K562 (cell line): ENCODE measurements around the gene CCDC144A. TPM values are rescaled to one million over a fixed set of nuclear protein-coding genes. Genes with fewer than 3 reads are reported as not detected.

Experiments
- FOSL1 ChIP-seq: fragments of 200-800 bp; sonication (Bioruptor generic); conservative IDR thresholded peaks from 2 replicates; pipeline ENCODE4 v1.6.1; 2016; ENCODE audit warnings: missing genetic modification characterization, missing compliant biosample characterization
- HEY1 ChIP-seq: fragments of 250-450 bp; sonication (Bioruptor Pico); IDR thresholded peaks from 2 replicates; pipeline ENCODE4 v1.5.0; 2020; ENCODE audit warnings: mild to moderate bottlenecking, moderate library complexity, borderline replicate concordance
- MCM5 ChIP-seq: fragments of 450-650 bp; IDR thresholded peaks from 2 replicates; pipeline ENCODE4 v1.6.1; 2016; ENCODE audit warnings: low read depth
- MGA ChIP-seq: fragments of 450-650 bp; IDR thresholded peaks from 2 replicates; pipeline ENCODE4 v1.6.1; 2016; ENCODE audit warnings: mild to moderate bottlenecking, moderate library complexity
- POLR2B ChIP-seq: fragments of 450-650 bp; IDR thresholded peaks from 2 replicates; pipeline ENCODE4 v1.6.1; 2018; ENCODE audit warnings: low read depth; ENCODE audit not compliant: partially characterized antibody
- TCF3 ChIP-seq: sonication (generic); formaldehyde crosslinking; IDR thresholded peaks from 2 replicates; pipeline ENCODE4 v1.4.0; 2020; ENCODE audit warnings: mild to moderate bottlenecking, missing genetic modification reagents
- ZC3H11A ChIP-seq: IDR thresholded peaks from 2 replicates; pipeline ENCODE4 v1.6.1; 2012; ENCODE audit warnings: low read depth, low read length, improper control_type of control experiment
- ZNF224 ChIP-seq: sonication (generic); formaldehyde crosslinking; IDR thresholded peaks from 2 replicates; pipeline ENCODE4 v1.8.0; 2022; ENCODE audit warnings: mild to moderate bottlenecking, missing genetic modification reagents
- polyA plus RNA-seq, 8 experiments: library from polyadenylated mRNA; depleted of rRNA in 4 of 8; stranded (reverse) in 5 of 8; unstranded in 3 of 8; fragments of >200 nt; fragmentation: Nextera tagmentation in 2 of 8; fragmentation: Illumina TruSeq in 1 of 8; extraction: Ambion mirVana in 2 of 8; extraction: Trizol in 1 of 8; gene quantifications; 2 replicates each; pipeline versions ENCODE4 v1.2.1 to v1.2.3, GENCODE V29; 2011 to 2014; ENCODE audit warnings: inconsistent platforms in 1 of 8, missing spikeins in 1 of 8
- total RNA-seq, 7 experiments: library from RNA; depleted of rRNA in 6 of 7; stranded (reverse); fragments of >200 nt in 6 of 7; fragmentation: Illumina TruSeq in 2 of 7; extraction: Trizol in 2 of 7; gene quantifications; 2 replicates each; pipeline versions ENCODE4 v1.2.1 to v1.2.3, GENCODE V29; 2011 to 2021; ENCODE audit warnings: low replicate concordance in 1 of 7
- TF ChIP-seq, protein P1 (sequence below): fragments of 200-800 bp; sonication (Bioruptor generic); IDR thresholded peaks from 2 replicates; pipeline ENCODE4 v1.6.1; 2017; ENCODE audit warnings: missing genetic modification characterization, missing compliant biosample characterization
- TF ChIP-seq, protein P2 (sequence below): fragments of 450-650 bp; IDR thresholded peaks from 2 replicates; pipeline ENCODE4 v1.6.1; 2016; ENCODE audit warnings: low read depth, mild to moderate bottlenecking, moderate library complexity
- TF ChIP-seq, protein P3 (sequence below), 2 experiments: fragments of 450-650 bp in 1 of 2; sonication (generic) in 1 of 2; formaldehyde crosslinking; conservative IDR thresholded peaks; 2 replicates each; pipeline versions ENCODE4 v1.4.0 to v1.8.1; 2020 to 2022; ENCODE audit warnings: mild to moderate bottlenecking in 1 of 2, missing genetic modification reagents in 1 of 2

CCDC144A gene
- total and polyA plus RNA-seq, 9 of the 15 experiments (the other 6 are each of a cell fraction or from before 2014, with no cell fraction given), result 0.03 to 0.76 (median 0.36) TPM

DNA sequence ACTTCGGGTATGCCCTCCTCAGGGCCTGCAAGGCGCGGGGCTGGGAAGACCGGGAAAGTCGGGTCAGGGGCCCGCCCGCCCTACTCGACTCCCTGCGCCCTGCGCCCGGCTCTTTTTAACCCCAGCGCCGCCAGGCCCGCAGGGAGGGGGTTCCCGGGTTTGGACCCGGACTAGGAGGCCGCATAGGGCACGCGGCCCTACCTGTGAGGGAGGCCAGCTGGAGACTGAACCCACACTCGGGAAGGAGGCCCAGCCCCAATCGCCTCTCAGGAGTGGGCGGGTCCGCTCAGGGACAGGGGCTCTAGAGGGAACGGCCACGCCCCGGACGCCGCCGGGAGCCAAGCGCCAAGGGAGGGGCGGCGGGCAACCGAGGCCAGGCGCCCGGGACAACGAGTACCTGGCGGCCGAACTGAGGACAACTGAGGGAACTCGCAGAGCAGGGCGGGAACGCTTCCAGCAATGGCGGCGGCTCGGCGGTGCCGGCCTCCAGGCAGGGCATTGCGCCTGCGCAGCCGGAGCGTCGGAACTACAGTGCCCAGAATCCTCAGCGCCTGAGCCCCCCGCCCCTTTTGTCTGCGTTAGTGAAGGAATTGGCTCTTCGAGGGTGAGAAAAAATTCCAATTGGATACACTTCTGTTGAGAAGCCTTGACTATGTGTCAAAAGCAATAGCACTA is 36.5 kb upstream of the CCDC144A start, which contains the start of gene ZNF624 (continued):
- TF ChIP-seq, protein P1, sequence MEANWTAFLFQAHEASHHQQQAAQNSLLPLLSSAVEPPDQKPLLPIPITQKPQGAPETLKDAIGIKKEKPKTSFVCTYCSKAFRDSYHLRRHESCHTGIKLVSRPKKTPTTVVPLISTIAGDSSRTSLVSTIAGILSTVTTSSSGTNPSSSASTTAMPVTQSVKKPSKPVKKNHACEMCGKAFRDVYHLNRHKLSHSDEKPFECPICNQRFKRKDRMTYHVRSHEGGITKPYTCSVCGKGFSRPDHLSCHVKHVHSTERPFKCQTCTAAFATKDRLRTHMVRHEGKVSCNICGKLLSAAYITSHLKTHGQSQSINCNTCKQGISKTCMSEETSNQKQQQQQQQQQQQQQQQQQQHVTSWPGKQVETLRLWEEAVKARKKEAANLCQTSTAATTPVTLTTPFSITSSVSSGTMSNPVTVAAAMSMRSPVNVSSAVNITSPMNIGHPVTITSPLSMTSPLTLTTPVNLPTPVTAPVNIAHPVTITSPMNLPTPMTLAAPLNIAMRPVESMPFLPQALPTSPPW (CRISPR knock-in tag), result peak; percentile 72
- TF ChIP-seq MGA, result peak; percentile 71
- no peak for TF ChIP-seq ZNF224 (CRISPR knock-in tag)
- no peak for TF ChIP-seq MCM5
- TF ChIP-seq FOSL1 (tag), result no peak
- no peak for TF ChIP-seq ZC3H11A
- TF ChIP-seq POLR2B, result peak; percentile 42
- TF ChIP-seq HEY1, result no peak
- TF ChIP-seq, protein P2, sequence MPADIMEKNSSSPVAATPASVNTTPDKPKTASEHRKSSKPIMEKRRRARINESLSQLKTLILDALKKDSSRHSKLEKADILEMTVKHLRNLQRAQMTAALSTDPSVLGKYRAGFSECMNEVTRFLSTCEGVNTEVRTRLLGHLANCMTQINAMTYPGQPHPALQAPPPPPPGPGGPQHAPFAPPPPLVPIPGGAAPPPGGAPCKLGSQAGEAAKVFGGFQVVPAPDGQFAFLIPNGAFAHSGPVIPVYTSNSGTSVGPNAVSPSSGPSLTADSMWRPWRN, result no peak
- TF ChIP-seq, protein P3, sequence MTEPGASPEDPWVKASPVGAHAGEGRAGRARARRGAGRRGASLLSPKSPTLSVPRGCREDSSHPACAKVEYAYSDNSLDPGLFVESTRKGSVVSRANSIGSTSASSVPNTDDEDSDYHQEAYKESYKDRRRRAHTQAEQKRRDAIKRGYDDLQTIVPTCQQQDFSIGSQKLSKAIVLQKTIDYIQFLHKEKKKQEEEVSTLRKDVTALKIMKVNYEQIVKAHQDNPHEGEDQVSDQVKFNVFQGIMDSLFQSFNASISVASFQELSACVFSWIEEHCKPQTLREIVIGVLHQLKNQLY (CRISPR knock-in tag; conservative IDR thresholded peaks at IDR 0.05), result no peak
- no peak for TF ChIP-seq TCF3 (CRISPR knock-in tag)
